H1 (cell line): ENCODE measurements around the gene PPP1R9A. TPM values are rescaled to one million over a fixed set of nuclear protein-coding genes. Genes with fewer than 3 reads are reported as not detected.

Source experiments
- CTCF ChIA-PET: fragments of 300-600 bp; sonication (Branson Sonifier 250); formaldehyde crosslinking; loops from one replicate; lab custom pipeline; 2021; ENCODE audit not compliant: partially characterized antibody; lab: Charles Lee
- POLR2A ChIA-PET: fragments of 300-600 bp; sonication (Branson Sonifier 250); formaldehyde crosslinking; loops from one replicate; lab custom pipeline; 2021; ENCODE audit warnings: inconsistent platforms; ENCODE audit not compliant: partially characterized antibody; lab: Charles Lee
- DNase-seq, 2 experiments: peaks; one replicate each; pipeline versions ENCODE4 v3.0.0 to v3.0.0-alpha.2; 2010 to 2022; ENCODE audit warnings: low spot score in 2 of 2, low read depth in 1 of 2, mixed read lengths in 1 of 2
- FAIRE-seq: peaks from 2 replicates; lab custom pipeline; 2011; peaks lifted over from hg19 to GRCh38; lab: Jason Lieb, UNC
- H2AFZ ChIP-seq: 2 replicates; pipeline ENCODE4 v1.8.1; 2012; ENCODE audit warnings: low read length, inconsistent platforms
- H2AK5ac ChIP-seq: 2 replicates; pipeline ENCODE4 v1.6.1; 2013; ENCODE audit warnings: low read depth, low read length
- H2BK120ac ChIP-seq: replicated peaks from 2 replicates; pipeline ENCODE3; 2013; ENCODE audit warnings: low read depth, low read length, inconsistent platforms
- H2BK12ac ChIP-seq: 2 replicates; pipeline ENCODE4 v1.6.1; 2013; ENCODE audit warnings: low read depth, low read length
- H2BK15ac ChIP-seq: 2 replicates; pipeline ENCODE4 v1.6.1; 2013; ENCODE audit warnings: low read length
- H2BK20ac ChIP-seq: 2 replicates; pipeline ENCODE4 v1.6.1; 2013; ENCODE audit warnings: low read length
- H2BK5ac ChIP-seq: 2 replicates; pipeline ENCODE4 v1.6.1; 2013; ENCODE audit warnings: low read depth, low read length
- H3K14ac ChIP-seq: 2 replicates; pipeline ENCODE4 v1.6.1; 2013; ENCODE audit warnings: inconsistent platforms; ENCODE audit not compliant: insufficient read length
- H3K18ac ChIP-seq: 2 replicates; pipeline ENCODE4 v1.6.1; 2013; ENCODE audit warnings: low read length; ENCODE audit errors: extremely low read depth
- H3K23ac ChIP-seq: 2 replicates; pipeline ENCODE4 v1.6.1; 2013; ENCODE audit warnings: inconsistent platforms; ENCODE audit not compliant: insufficient read length
- H3K23me2 ChIP-seq: 2 replicates; pipeline ENCODE4 v1.6.1; 2013; ENCODE audit warnings: low read depth, low read length
- H3K27ac ChIP-seq: 2 replicates; pipeline ENCODE4 v1.6.1; 2011; ENCODE audit warnings: low read depth, low read length, inconsistent platforms
- H3K27me3 ChIP-seq, 4 experiments: replicated peaks in 1 of 4; 1 replicate in 1 of 4; 2 replicates in 3 of 4; pipeline versions ENCODE4 v1.6.1 to v1.8.1; 2011 to 2013; ENCODE audit warnings: low read length in 3 of 4, mild to moderate bottlenecking in 3 of 4, inconsistent platforms in 2 of 4, mixed read lengths in 2 of 4, moderate library complexity in 1 of 4; ENCODE audit not compliant: control insufficient read depth in 3 of 4, insufficient read depth in 3 of 4; ENCODE audit errors: extremely low read depth in 1 of 4
- H3K36me3 ChIP-seq, 4 experiments: 2 replicates each; pipeline versions ENCODE4 v1.6.1 to v1.8.1; 2011 to 2013; ENCODE audit warnings: mild to moderate bottlenecking in 4 of 4, low read length in 3 of 4, moderate library complexity in 2 of 4, control low read depth in 1 of 4, inconsistent platforms in 1 of 4; ENCODE audit not compliant: insufficient read depth in 4 of 4, control insufficient read depth in 2 of 4
- H3K4ac ChIP-seq: replicated peaks from 2 replicates; pipeline ENCODE3; 2013; ENCODE audit warnings: low read length, low read depth, mixed read lengths, inconsistent platforms; ENCODE audit not compliant: insufficient read length
- H3K4me1 ChIP-seq, 4 experiments: replicated peaks in 1 of 4; 1 replicate in 1 of 4; 2 replicates in 3 of 4; pipeline versions ENCODE4 v1.6.1 to v1.8.1; 2011 to 2013; ENCODE audit warnings: low read length in 3 of 4, inconsistent platforms in 2 of 4, mixed read lengths in 1 of 4; ENCODE audit not compliant: insufficient read depth in 4 of 4, control insufficient read depth in 3 of 4
- H3K4me2 ChIP-seq, 2 experiments: 2 replicates each; pipeline versions ENCODE4 v1.6.1 to v1.8.1; 2011 to 2013; ENCODE audit warnings: low read depth in 2 of 2, low read length in 2 of 2, control low read depth in 1 of 2, inconsistent platforms in 1 of 2, mild to moderate bottlenecking in 1 of 2; ENCODE audit not compliant: insufficient read depth in 1 of 2
- H3K4me3 ChIP-seq, 4 experiments: fragments of 200-600, 300-600 bp in 1 of 4; sonication (generic), shearing (Covaris generic), sonication (Bioruptor Twin) in 1 of 4; 2 replicates each; pipeline versions ENCODE4 v1.5.1 to v1.8.1; 2011 to 2016; ENCODE audit warnings: low read length in 4 of 4, low read depth in 3 of 4, control low read depth in 2 of 4, inconsistent platforms in 2 of 4, mild to moderate bottlenecking in 2 of 4, mixed read lengths in 1 of 4, moderate library complexity in 1 of 4; ENCODE audit not compliant: insufficient read depth in 2 of 4; ENCODE audit errors: extremely low read depth in 1 of 4
- H3K56ac ChIP-seq: replicated peaks from 2 replicates; pipeline ENCODE3; 2013; ENCODE audit warnings: low read depth, mild to moderate bottlenecking, mixed read lengths, low read length, inconsistent platforms; ENCODE audit not compliant: insufficient read length
- H3K79me1 ChIP-seq: 2 replicates; pipeline ENCODE4 v1.6.1; 2013; ENCODE audit warnings: low read depth, low read length, control low read depth
- H3K79me2 ChIP-seq, 2 experiments: 2 replicates each; pipeline versions ENCODE4 v1.6.1 to v1.8.1; 2012 to 2013; ENCODE audit warnings: low read length in 2 of 2, mild to moderate bottlenecking in 2 of 2, inconsistent platforms in 1 of 2; ENCODE audit not compliant: insufficient read depth in 2 of 2, control insufficient read depth in 1 of 2
- H3K9ac ChIP-seq, 4 experiments: replicated peaks in 1 of 4; 1 replicate in 1 of 4; 2 replicates in 3 of 4; pipeline versions ENCODE4 v1.6.1 to v1.8.1; 2011 to 2013; ENCODE audit warnings: low read depth in 3 of 4, low read length in 3 of 4, control low read depth in 2 of 4, mild to moderate bottlenecking in 2 of 4, moderate library complexity in 2 of 4, inconsistent platforms in 1 of 4; ENCODE audit errors: extremely low read depth in 1 of 4
- H3K9me3 ChIP-seq, 2 experiments: 2 replicates each; pipeline versions ENCODE4 v1.6.1 to v1.8.1; 2012 to 2013; ENCODE audit warnings: mild to moderate bottlenecking in 2 of 2, moderate library complexity in 2 of 2, control low read depth in 1 of 2, inconsistent platforms in 1 of 2, low read depth in 1 of 2, low read length in 1 of 2, mixed read lengths in 1 of 2; ENCODE audit not compliant: insufficient read depth in 2 of 2
- H4K20me1 ChIP-seq, 2 experiments: replicated peaks in 1 of 2; 2 replicates each; pipeline versions ENCODE3 to v1.8.1; 2011 to 2013; ENCODE audit warnings: inconsistent platforms in 2 of 2, low read length in 2 of 2, mild to moderate bottlenecking in 1 of 2; ENCODE audit not compliant: insufficient read depth in 2 of 2, control insufficient read depth in 1 of 2
- H4K5ac ChIP-seq: 2 replicates; pipeline ENCODE4 v1.6.1; 2013; ENCODE audit warnings: low read length, low read depth, mixed read lengths, inconsistent platforms; ENCODE audit not compliant: insufficient read length
- H4K8ac ChIP-seq: 2 replicates; pipeline ENCODE4 v1.8.0; 2013; ENCODE audit warnings: mild to moderate bottlenecking, moderate library complexity, low read length, inconsistent platforms; ENCODE audit not compliant: insufficient read depth; ENCODE audit errors: extremely low read depth
- H4K91ac ChIP-seq: replicated peaks from 2 replicates; pipeline ENCODE3; 2013; ENCODE audit warnings: low read length, mixed read lengths, inconsistent platforms; ENCODE audit not compliant: insufficient read length
- GTF2F1 ChIP-seq: IDR thresholded peaks from 2 replicates; pipeline ENCODE4 v1.6.1; 2012; ENCODE audit warnings: low read depth, low read length, improper control_type of control experiment, borderline replicate concordance
- KDM4A ChIP-seq: IDR thresholded peaks from one replicate; pipeline ENCODE4 v1.7.1; 2012; ENCODE audit warnings: low read depth, mild to moderate bottlenecking, moderate library complexity, low read length, inconsistent platforms; ENCODE audit not compliant: severe bottlenecking
- MAX ChIP-seq: IDR thresholded peaks from 2 replicates; pipeline ENCODE4 v1.6.1; 2012; ENCODE audit warnings: inconsistent platforms
- NANOG ChIP-seq: IDR thresholded peaks from 2 replicates; pipeline ENCODE4 v1.6.1; 2011; ENCODE audit warnings: low read length, low read depth, mild to moderate bottlenecking, inconsistent platforms; ENCODE audit not compliant: insufficient read depth, poor library complexity, severe bottlenecking
- NRF1 ChIP-seq: IDR thresholded peaks from 2 replicates; pipeline ENCODE4 v1.6.1; 2011; ENCODE audit warnings: mild to moderate bottlenecking, low read depth, low read length, improper control_type of control experiment
- SP2 ChIP-seq: IDR thresholded peaks from 2 replicates; pipeline ENCODE4 v1.6.1; 2012; ENCODE audit warnings: mild to moderate bottlenecking, low read length, inconsistent platforms
- TBP ChIP-seq: IDR thresholded peaks from 2 replicates; pipeline ENCODE4 v1.6.1; 2011; ENCODE audit warnings: low read depth, low read length, improper control_type of control experiment
- WGBS, 2 experiments: shearing (Covaris generic) in 1 of 2; methylation state at CpG; one replicate each; pipeline versions ENCODE4 v1.1.6 to v1.1.7; 2013 to 2015; ENCODE audit warnings: low lambda C conversion rate in 2 of 2, mixed read lengths in 2 of 2, inconsistent platforms in 1 of 2, low coverage in 1 of 2, missing lambda C conversion rate in 1 of 2; ENCODE audit not compliant: insufficient replicate concordance in 2 of 2, insufficient coverage in 1 of 2, insufficient read length in 1 of 2; ENCODE audit errors: extremely low coverage in 1 of 2, missing lambda C conversion rate in 1 of 2; 5-methylcytosine and 5-hydroxymethylcytosine counted together
- polyA plus RNA-seq, 7 experiments: library from polyadenylated mRNA; depleted of rRNA in 3 of 7; stranded (reverse) in 5 of 7; unstranded in 2 of 7; fragments of >200 nt in 5 of 7; fragments of 200-250 nt in 2 of 7; gene quantifications; 1 replicate in 5 of 7; 2 replicates in 1 of 7; 4 replicates in 1 of 7; pipeline versions ENCODE4 v1.2.1 to v1.2.3, GENCODE V29; 2011 to 2013; ENCODE audit warnings: missing spikeins in 2 of 7, mixed read lengths in 2 of 7
- total RNA-seq: library from RNA; stranded (reverse); fragmentation: NEBNext Ultra II Directional; extraction: Animal tissue kit (Norgen Biotek cat#: 25700); gene quantifications from 2 replicates; pipeline ENCODE4 v1.2.1, GENCODE V29; 2021

The PPP1R9A gene
- total and polyA plus RNA-seq, 2 of the 8 experiments (the other 6 are each of a cell fraction or from before 2014, with no cell fraction given), result 3.0 to 20.3 TPM

DNA sequence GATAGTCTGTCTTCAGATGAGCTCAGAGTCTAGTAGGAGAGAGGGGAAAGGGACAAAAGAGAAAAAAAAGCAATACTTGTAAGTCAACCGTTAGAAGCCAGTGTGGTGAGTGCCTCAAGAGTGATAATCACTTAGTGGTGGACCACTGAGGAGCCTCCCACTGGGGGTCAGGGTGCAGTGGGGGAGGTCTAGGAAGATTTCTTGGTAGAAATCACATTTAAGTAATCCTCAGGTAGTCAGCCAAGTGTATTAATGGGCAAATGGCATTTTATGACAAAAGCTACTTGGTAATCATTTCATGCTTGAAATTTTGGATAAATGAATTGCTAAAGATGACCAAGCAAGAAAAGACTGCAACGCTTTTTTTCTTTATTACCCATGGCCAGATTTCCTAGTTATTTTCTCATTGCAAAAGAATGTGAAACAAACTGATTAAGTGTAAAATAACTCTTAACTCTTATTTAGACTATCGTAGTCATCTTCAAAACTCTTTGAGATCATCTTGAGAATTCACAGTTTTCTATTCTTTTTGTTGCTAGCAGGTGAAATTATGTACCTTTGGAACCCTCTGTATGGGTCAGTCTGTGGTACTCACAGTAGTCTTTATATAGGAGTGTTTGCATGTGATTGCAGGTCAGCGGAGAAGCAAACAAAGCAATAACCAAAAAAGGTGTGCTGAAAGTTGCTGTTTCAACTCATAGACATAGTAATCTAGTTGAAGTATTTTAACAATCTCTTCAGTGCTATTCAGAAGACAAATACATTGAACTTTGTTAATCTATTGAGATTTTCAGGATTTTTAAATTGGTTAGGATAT is 63.9 kb downstream of the PPP1R9A start:
- ChIA-PET CTCF (no interaction called here), POLR2A (no interaction called here)
- Histone ChIP-seq H3K4me3 (no peak overlapping the region), H2BK5ac (no peak overlapping the region), H2BK120ac (no peak overlapping the region), H3K56ac (no peak overlapping the region), H3K14ac (no peak overlapping the region), H3K4me2 (no peak overlapping the region; a peak in 1 of 4 replicates), H3K23me2 (no peaks in the 10 kb centered on the region), H3K27ac (no peak overlapping the region), H4K8ac (no peak overlapping the region), H2BK20ac (no peak overlapping the region), H3K79me2 (peaks cover 0 to 24% of the 10 kb centered on the region in 2 experiments; a peak in 3 of 4 replicates), H3K4me1 (peaks cover 4 to 10% (median 5%) of the 10 kb centered on the region in 4 experiments; a peak in 6 of 7 replicates), H2AFZ (no peak overlapping the region), H4K5ac (no peak overlapping the region), H3K9me3 (no peaks in the 10 kb centered on the region), H4K20me1 (no peaks in the 10 kb centered on the region), H3K36me3 (no peaks in the 10 kb centered on the region), H4K91ac (no peak overlapping the region), H3K18ac (no peak overlapping the region), H3K4ac (no peak overlapping the region), H2BK15ac (no peak overlapping the region), H2BK12ac (no peak overlapping the region), H3K9ac (no peak overlapping the region), H3K79me1 (peaks cover 5% of the 10 kb centered on the region; the same call in 1 of the 2 replicates), H3K27me3 (no peaks in the 10 kb centered on the region), H2AK5ac (no peak overlapping the region), H3K23ac (no peak overlapping the region)
- FAIRE-seq (no peak), DNase-seq (no peak)
- 64% methylated on average over 4 of the region's 4 CpGs; no CpG with 5 or more reads in 1 of the 2 experiments for WGBS, 2 experiments
- TF ChIP-seq GTF2F1 (no peak), SP2 (no peak), TBP (no peak), MAX (no peak), NRF1 (no peak), KDM4A (no peak), NANOG (no peak)
